Natural killer cell (primary cell): ENCODE data around the gene FAP. TPM values are rescaled to one million over a fixed set of nuclear protein-coding genes. Genes with fewer than 3 reads are reported as not detected.
A peak's percentile ranks its signal among the peaks of the same experiment; 100 is the strongest.

Source experiments
- ATAC-seq, 3 donors: fragments of 150-1000 bp in 2 of 3; fragments of 200-7000 bp in 1 of 3; cut with Tn5 transposase; 1 replicate in 1 of 3; 2 replicates in 2 of 3; pipeline ENCODE4 v1.10.0; 2021; ENCODE audit warnings: mild to moderate bottlenecking in 2 of 3, moderate library complexity in 2 of 3
- DNase-seq, 2 donors: peaks; one replicate each; pipeline versions ENCODE4 v3.0.0 to v3.0.0-alpha.2; 2013 to 2021; ENCODE audit warnings: mixed read lengths in 1 of 2
- H3K27ac ChIP-seq: one replicate; pipeline ENCODE4 v1.5.1; 2013; ENCODE audit warnings: mild to moderate bottlenecking, low read length
- H3K27me3 ChIP-seq: one replicate; pipeline ENCODE4 v1.6.1; 2013; ENCODE audit warnings: low read length; ENCODE audit not compliant: control insufficient read depth, insufficient read depth
- H3K36me3 ChIP-seq: one replicate; pipeline ENCODE4 v1.6.1; 2013; ENCODE audit warnings: low read length; ENCODE audit not compliant: control insufficient read depth, insufficient read depth
- H3K4me1 ChIP-seq: one replicate; pipeline ENCODE4 v1.6.1; 2013; ENCODE audit warnings: low read length; ENCODE audit not compliant: control insufficient read depth, insufficient read depth
- H3K4me3 ChIP-seq: one replicate; pipeline ENCODE4 v1.5.1; 2013; ENCODE audit warnings: low read length
- H3K9me3 ChIP-seq: one replicate; pipeline ENCODE4 v1.6.1; 2013; ENCODE audit warnings: low read length; ENCODE audit not compliant: control insufficient read depth, insufficient read depth
- H3K27ac Mint-ChIP-seq, 2 donors: one replicate each; pipeline ENCODE4 v1.8.0; 2022; ENCODE audit warnings: mild to moderate bottlenecking in 2 of 2, mixed read lengths in 2 of 2, moderate library complexity in 1 of 2
- H3K27me3 Mint-ChIP-seq, 2 donors: one replicate each; pipeline ENCODE4 v1.8.0; 2022; ENCODE audit warnings: low read depth in 2 of 2, mixed read lengths in 2 of 2
- H3K36me3 Mint-ChIP-seq: one replicate; pipeline ENCODE4 v1.8.0; 2022; ENCODE audit warnings: mixed read lengths
- H3K4me1 Mint-ChIP-seq, 2 donors: one replicate each; pipeline ENCODE4 v1.8.0; 2022; ENCODE audit warnings: mixed read lengths in 2 of 2
- H3K4me3 Mint-ChIP-seq: one replicate; pipeline ENCODE4 v1.8.0; 2022; ENCODE audit warnings: mild to moderate bottlenecking, moderate library complexity, mixed read lengths
- H3K9me3 Mint-ChIP-seq, 2 donors: one replicate each; pipeline ENCODE4 v1.8.0; 2022; ENCODE audit warnings: mixed read lengths in 2 of 2
- WGBS: methylation state at CpG from one replicate; pipeline ENCODE4 v1.1.7; 2013; ENCODE audit warnings: missing lambda C conversion rate; ENCODE audit not compliant: insufficient coverage; 5-methylcytosine and 5-hydroxymethylcytosine counted together
- intact Hi-C: fragments of 100-400 bp; cut with micrococcal nuclease; formaldehyde crosslinking; loops from one replicate; pipeline ENCODE4 v1.14.2; 2022
- total RNA-seq, 4 donors: library from RNA; stranded (reverse); fragments of 120-200 nt in 1 of 4; gene quantifications; one replicate each; pipeline versions ENCODE4 v1.2.3 to v1.2.4, GENCODE V29; 2013 to 2022
- TF ChIP-seq, protein P1 (sequence below): fragments of 200-600 bp; IDR thresholded peaks from one replicate; pipeline ENCODE4 v1.8.0; 2022; ENCODE audit warnings: antibody characterized with exemption

FAP gene
- total RNA-seq, 3 donors from 2014 or later (not counting 1 experiment from before 2014, with no cell fraction given): not detected

DNA sequence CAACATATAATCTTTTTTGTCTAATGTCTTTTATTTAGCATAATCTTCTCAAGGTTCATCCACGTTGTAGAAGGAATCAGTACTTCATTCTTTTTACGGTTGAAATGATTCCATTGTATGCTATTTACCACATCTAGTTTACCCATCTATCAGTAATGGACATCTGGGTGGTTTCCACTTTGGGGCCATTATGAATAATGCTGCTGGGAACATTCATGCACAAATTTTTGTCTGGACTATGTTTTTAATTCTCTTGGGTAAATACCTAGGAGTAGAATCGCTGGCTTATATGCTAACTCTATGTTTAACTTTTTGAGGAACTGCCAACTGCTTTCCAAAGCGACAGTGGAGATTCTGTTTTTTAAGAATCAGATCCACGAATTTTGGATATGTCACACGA is 83.8 kb downstream of the FAP start:
- Histone ChIP-seq H3K4me3 (no peak overlapping the region), H3K27me3 (no peaks in the 10 kb centered on the region), H3K9me3 (no peaks in the 10 kb centered on the region), H3K36me3 (no peaks in the 10 kb centered on the region), H3K27ac (no peak overlapping the region), H3K4me1 (no peaks in the 10 kb centered on the region)
- intact Hi-C loops: no loop called here
- Mint-ChIP-seq H3K9me3 (no peaks in the 10 kb centered on the region), H3K4me3 (no peak overlapping the region), H3K27ac (no peak overlapping the region), H3K27me3 (peaks cover 11 to 28% of the 10 kb centered on the region in 2 donors), H3K4me1 (no peaks in the 10 kb centered on the region), H3K36me3 (no peaks in the 10 kb centered on the region)
- no peak for DNase-seq
- 84% methylated on average over 5 of the region's 6 CpGs for WGBS
- no peak for ATAC-seq
- TF ChIP-seq, protein P1, sequence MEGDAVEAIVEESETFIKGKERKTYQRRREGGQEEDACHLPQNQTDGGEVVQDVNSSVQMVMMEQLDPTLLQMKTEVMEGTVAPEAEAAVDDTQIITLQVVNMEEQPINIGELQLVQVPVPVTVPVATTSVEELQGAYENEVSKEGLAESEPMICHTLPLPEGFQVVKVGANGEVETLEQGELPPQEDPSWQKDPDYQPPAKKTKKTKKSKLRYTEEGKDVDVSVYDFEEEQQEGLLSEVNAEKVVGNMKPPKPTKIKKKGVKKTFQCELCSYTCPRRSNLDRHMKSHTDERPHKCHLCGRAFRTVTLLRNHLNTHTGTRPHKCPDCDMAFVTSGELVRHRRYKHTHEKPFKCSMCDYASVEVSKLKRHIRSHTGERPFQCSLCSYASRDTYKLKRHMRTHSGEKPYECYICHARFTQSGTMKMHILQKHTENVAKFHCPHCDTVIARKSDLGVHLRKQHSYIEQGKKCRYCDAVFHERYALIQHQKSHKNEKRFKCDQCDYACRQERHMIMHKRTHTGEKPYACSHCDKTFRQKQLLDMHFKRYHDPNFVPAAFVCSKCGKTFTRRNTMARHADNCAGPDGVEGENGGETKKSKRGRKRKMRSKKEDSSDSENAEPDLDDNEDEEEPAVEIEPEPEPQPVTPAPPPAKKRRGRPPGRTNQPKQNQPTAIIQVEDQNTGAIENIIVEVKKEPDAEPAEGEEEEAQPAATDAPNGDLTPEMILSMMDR: no peak

GRCh38 chr2:162156149-162156548 is 87.1 kb downstream of the FAP start:
- H3K27ac ChIP-seq: no peak overlapping the region
- 82% methylated on average over 3 of the region's 3 CpGs for WGBS
- DNase-seq (no peak), ATAC-seq (no peak)
- Mint-ChIP-seq H3K27me3 (peaks cover 15 to 44% of the 10 kb centered on the region in 2 donors), H3K36me3 (no peaks in the 10 kb centered on the region), H3K9me3 (no peaks in the 10 kb centered on the region), H3K27ac (no peak overlapping the region), H3K4me3 (no peak overlapping the region), H3K4me1 (peaks cover 6% of the 10 kb centered on the region in 2 donors)
- no peaks in the 10 kb centered on the region for H3K9me3 ChIP-seq
- H3K27me3 ChIP-seq: peaks cover 5% of the 10 kb centered on the region
- no peak overlapping the region for H3K4me3 ChIP-seq
- no peaks in the 10 kb centered on the region for H3K36me3 ChIP-seq
- TF ChIP-seq, protein P1: no peak
- intact Hi-C loops: no loop called here
- H3K4me1 ChIP-seq: no peaks in the 10 kb centered on the region

DNA sequence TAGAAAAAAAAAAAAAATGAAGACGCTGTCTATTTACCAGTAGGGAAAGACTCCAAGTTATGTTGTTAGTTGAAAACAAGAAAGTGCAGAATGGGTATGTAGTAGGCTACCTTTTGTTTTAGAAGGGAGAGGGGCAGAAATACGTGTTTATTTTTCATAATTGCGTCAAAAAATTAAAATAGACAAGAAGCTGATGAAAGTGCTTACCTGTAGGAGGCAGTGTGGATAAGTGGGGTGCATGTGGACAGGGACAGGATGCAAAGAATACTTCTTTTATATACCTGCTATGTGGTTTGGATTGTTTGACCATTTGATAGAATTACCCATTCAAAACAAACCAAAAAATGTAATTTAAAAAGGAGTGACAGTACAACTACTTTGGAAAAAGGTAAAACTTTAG is 88.2 kb downstream of the FAP start:
- Histone ChIP-seq H3K4me1 (no peaks in the 10 kb centered on the region), H3K36me3 (no peaks in the 10 kb centered on the region), H3K9me3 (no peaks in the 10 kb centered on the region), H3K27me3 (peaks cover 5% of the 10 kb centered on the region), H3K4me3 (no peak overlapping the region), H3K27ac (no peak overlapping the region)
- DNase-seq: no peak
- Mint-ChIP-seq H3K4me1 (peaks cover 6% of the 10 kb centered on the region in 2 donors), H3K27me3 (peaks cover 15 to 44% of the 10 kb centered on the region in 2 donors), H3K9me3 (no peaks in the 10 kb centered on the region), H3K27ac (no peak overlapping the region), H3K36me3 (no peaks in the 10 kb centered on the region), H3K4me3 (no peak overlapping the region)
- ATAC-seq: no peak
- TF ChIP-seq, protein P1: no peak
- WGBS: 89% methylated on average over 3 of the region's 3 CpGs
- intact Hi-C loops: no loop called here

- ATAC-seq: peak; percentile 85 to 97 (median 89)
- TF ChIP-seq, protein P1: peak; percentile 73
- no peak overlapping the region for H3K4me3 Mint-ChIP-seq
- DNase-seq: peak; percentile 18 to 77
- no peak overlapping the region for H3K4me3 ChIP-seq
- H3K9me3 ChIP-seq: no peaks in the 10 kb centered on the region
- H3K36me3 Mint-ChIP-seq: no peaks in the 10 kb centered on the region
- H3K4me1 ChIP-seq: no peaks in the 10 kb centered on the region
- no peaks in the 10 kb centered on the region for H3K9me3 Mint-ChIP-seq
- H3K27me3 ChIP-seq: peaks cover 7% of the 10 kb centered on the region
- H3K27ac ChIP-seq: no peak overlapping the region
- peaks cover 14 to 39% of the 10 kb centered on the region in 2 donors for H3K27me3 Mint-ChIP-seq
- H3K4me1 Mint-ChIP-seq: peaks cover 6% of the 10 kb centered on the region in 2 donors
- no peaks in the 10 kb centered on the region for H3K36me3 ChIP-seq
- intact Hi-C loops: loop anchor here (1.0 kb wide), 1 partner anchor 145 kb away; no protein-coding TSS in a partner anchor
- 0% methylated on average over 3 of the region's 5 CpGs for WGBS
- H3K27ac Mint-ChIP-seq: no peak overlapping the region
These were observed 89.5 kb downstream of the FAP start for GRCh38 chr2:162153608-162154224.
